Choroid plexus epithelial cell (primary cell): Measurements from ENCODE around the gene MPI.
"Not testable (repeated sequence)": the region's sequence is repeated elsewhere in the genome, so short reads cannot be mapped to it uniquely, and the experiment has no call there.

Source experiments
- DNase-seq: peaks from one replicate; pipeline ENCODE4 v3.0.0-alpha.2; 2010; ENCODE audit warnings: low read depth
- H3K4me3 ChIP-seq: 2 replicates; pipeline ENCODE4 v1.5.1; 2011; ENCODE audit warnings: low read depth, mild to moderate bottlenecking, control low read depth, low read length, moderate library complexity
- CTCF ChIP-seq: conservative IDR thresholded peaks from 2 replicates; pipeline ENCODE4 v1.5.1; 2011; ENCODE audit warnings: low read depth, mild to moderate bottlenecking, control low read depth, inconsistent platforms, low read length, moderate library complexity

Gene MPI

GRCh38 chr15:74884428-74885223 is 5.2 kb upstream of the MPI start:
- no peak overlapping the region for H3K4me3 ChIP-seq
- DNase-seq = no peak
- no peak for TF ChIP-seq CTCF

GRCh38 chr15:74885461-74885860 is 4.4 kb upstream of the MPI start:
- DNase-seq = no peak
- H3K4me3 ChIP-seq = no peak overlapping the region
- TF ChIP-seq CTCF = no peak

GRCh38 chr15:74887537-74888193 is 2.2 kb upstream of the MPI start:
- H3K4me3 ChIP-seq, DNase-seq: not testable (repeated sequence)

GRCh38 chr15:74888716-74889115 is 1.1 kb upstream of the MPI start:
- TF ChIP-seq CTCF = no peak
- H3K4me3 ChIP-seq = no peak overlapping the region
- DNase-seq = no peak

- TF ChIP-seq CTCF = no peak
- DNase-seq = peak; percentile 42
- H3K4me3 ChIP-seq = peak overlapping the region; percentile 79
Measured at GRCh38 chr15:74889390-74889882, 406 bp upstream of the MPI start.

- H3K4me3 ChIP-seq = peak overlapping the region; percentile 79
- no peak for DNase-seq
- no peak for TF ChIP-seq CTCF
Measured at GRCh38 chr15:74890665-74890960, 771 bp downstream of the MPI start.

GRCh38 chr15:74891469-74891868 is 1.6 kb downstream of the MPI start:
- TF ChIP-seq CTCF = no peak
- DNase-seq = no peak
- no peak overlapping the region for H3K4me3 ChIP-seq
